ENCODE data around the gene ANO4.

The ANO4 gene

DNA sequence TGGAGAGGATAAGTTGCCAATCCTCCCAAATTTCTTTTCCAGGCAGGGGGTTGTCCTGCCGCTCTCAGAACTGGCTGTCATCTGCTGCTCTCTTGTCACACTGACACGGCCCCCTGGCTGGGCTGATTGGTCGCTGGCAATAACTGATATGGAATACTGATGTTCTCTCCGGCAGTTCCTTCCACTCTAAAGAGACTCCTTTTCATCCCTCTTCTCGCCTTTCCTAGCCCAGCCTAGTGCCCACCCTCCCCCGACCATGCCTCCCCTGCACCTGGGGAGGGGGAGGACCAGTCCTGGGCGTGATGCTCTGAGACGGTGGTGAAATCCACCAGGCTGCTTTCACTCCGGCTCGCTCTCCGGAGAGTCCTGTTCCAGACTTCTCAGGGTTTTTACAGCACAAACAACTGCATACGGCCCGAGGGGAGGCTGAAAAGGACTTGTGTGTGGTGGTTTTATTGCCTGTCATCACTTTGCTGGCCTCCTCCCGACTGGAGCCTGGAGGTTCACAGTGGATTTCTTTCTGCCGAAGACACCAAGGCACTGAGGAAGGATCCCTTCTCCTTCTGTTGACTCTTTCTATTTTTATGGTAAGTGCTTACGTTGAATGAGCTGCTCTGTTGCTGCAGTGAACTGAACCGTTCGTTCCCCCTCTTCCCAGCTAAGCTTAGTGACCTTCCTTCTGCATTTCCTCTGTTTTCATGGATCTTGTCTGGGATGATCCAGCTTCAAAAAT lies at the start of gene ANO4:
TSS of gene ANO4 (plus strand) at position 336 of the 733 bp plus-strand sequence. CDS start 107,010 bp downstream, outside the sequence.
- H3K27ac ChIP-seq = no peak within 1 kb of the TSS
- no peak for TF ChIP-seq ZFX (IDR thresholded peaks at IDR 0.05)
- TF ChIP-seq, protein P1, sequence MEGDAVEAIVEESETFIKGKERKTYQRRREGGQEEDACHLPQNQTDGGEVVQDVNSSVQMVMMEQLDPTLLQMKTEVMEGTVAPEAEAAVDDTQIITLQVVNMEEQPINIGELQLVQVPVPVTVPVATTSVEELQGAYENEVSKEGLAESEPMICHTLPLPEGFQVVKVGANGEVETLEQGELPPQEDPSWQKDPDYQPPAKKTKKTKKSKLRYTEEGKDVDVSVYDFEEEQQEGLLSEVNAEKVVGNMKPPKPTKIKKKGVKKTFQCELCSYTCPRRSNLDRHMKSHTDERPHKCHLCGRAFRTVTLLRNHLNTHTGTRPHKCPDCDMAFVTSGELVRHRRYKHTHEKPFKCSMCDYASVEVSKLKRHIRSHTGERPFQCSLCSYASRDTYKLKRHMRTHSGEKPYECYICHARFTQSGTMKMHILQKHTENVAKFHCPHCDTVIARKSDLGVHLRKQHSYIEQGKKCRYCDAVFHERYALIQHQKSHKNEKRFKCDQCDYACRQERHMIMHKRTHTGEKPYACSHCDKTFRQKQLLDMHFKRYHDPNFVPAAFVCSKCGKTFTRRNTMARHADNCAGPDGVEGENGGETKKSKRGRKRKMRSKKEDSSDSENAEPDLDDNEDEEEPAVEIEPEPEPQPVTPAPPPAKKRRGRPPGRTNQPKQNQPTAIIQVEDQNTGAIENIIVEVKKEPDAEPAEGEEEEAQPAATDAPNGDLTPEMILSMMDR (conservative IDR thresholded peaks at IDR 0.05) = no peak

DNA sequence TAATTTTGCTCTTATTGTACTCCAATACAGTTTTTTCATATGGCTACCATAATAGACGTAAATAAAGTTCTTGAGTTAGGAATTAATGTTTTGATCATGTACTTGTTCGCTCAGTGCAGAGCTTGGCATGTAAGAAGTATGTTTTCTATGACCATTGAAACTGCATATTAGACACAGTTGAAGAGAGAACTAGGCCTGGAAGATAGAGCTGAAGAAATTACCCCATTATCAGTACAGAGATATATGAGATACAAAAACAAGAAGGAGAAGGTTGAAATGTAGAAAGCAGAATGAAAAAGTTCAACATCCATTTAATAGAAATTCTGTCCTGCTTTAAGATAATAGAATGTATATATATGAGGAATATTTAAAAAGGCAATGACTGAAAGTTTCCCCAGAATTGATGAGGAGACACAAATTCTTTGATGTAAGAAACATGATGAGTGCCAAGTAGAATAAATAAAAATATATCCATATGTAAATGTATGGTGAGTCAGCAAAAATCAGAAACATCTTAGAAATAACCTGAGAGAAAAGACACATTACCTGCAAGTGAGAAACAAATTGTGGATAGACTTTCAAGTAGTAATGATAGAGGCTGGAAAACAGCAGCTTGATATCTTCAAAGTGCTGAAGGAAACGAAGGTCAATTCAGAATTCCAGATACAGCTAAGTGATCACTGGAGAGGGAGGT lies 49.1 kb upstream of the ANO4 start:
- TF ChIP-seq, protein P1 (conservative IDR thresholded peaks at IDR 0.05) = no peak
- no peak for TF ChIP-seq ZFX (IDR thresholded peaks at IDR 0.05)
- H3K27ac ChIP-seq = no peak overlapping the region

DNA sequence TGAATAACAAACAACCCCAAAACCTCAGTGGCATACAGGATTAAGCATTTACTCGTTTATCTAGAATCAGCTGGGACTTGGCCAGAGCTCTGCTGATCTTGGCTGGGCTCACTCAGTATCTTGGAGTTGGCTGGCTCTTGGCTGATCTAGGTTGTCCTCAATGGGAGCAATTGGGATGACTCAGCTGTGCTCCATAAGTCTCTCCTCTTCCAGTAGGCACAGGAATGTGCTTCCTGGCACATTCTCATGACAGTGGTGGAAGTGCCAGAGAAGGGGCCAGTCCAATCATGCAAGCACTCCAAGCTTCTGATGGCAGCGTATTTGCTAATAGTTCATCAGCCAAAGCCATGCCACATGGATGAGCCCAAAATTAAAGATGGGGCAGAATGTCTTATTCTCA lies 41.7 kb upstream of the ANO4 start:
- no peak overlapping the region for H3K27ac ChIP-seq
- TF ChIP-seq ZFX (IDR thresholded peaks at IDR 0.05) = no peak
- TF ChIP-seq, protein P1 (conservative IDR thresholded peaks at IDR 0.05) = no peak

DNA sequence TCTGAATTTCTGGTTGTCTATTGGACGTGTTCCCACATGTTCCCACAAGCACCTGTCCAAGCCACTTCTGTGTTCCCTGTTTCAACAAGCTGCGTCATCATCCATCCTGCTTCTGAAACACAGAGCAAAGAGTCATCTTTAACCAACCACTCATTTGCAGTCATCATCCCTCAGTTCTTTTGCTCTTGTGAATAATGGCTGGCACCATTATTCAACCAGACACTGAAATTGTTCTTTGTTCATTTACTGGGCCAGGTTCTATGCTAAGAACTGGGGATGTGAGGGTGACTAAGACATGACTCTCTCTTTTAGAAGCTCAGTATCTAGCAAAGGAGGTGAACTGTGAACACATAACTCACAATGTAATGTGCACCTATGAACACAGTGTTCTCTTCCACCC lies 40.7 kb upstream of the ANO4 start:
- no peak for TF ChIP-seq ZFX (IDR thresholded peaks at IDR 0.05)
- TF ChIP-seq, protein P1 (conservative IDR thresholded peaks at IDR 0.05) = no peak
- no peak overlapping the region for H3K27ac ChIP-seq

DNA sequence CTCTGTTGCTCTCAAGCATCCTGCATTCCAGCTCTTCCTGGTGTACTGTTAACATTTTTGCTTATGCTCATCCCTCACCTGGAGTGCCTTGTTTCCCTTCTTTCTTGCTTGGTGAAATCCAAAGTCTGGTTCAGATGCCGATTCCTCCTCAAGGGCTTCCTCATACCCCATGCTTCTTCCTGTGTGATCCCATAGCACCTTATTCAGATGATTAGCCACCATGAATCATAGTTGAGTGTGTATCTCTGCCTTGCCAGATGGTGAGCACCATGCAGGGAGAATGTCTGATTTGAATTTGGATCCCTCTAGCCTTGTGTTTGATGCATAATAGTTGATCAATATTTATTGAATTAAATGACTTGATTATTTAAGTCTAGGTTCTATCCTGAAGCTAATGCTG lies 39.4 kb upstream of the ANO4 start:
- TF ChIP-seq ZFX (IDR thresholded peaks at IDR 0.05) = no peak
- TF ChIP-seq, protein P1 (conservative IDR thresholded peaks at IDR 0.05) = no peak
- no peak overlapping the region for H3K27ac ChIP-seq

DNA sequence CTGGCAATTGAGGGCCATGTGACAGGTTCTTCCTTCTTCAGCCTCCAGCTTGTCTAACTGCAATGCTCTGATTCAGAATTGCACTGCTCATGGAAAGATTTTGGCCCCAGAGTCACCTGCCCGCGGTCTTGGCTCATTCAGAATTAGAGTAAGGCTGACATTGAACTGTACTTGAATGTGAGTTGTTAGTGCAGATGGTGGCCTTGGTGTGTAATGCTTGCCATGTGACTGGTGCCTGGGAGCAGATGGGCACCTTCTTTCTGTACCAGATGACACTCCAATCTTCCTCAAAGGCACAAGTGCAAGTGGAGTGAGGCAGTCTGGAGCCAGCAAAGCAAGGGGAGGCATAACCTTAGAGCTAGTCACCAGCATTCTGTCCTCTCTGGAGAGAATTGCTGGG lies 36.5 kb upstream of the ANO4 start:
- TF ChIP-seq, protein P1 (conservative IDR thresholded peaks at IDR 0.05) = no peak
- no peak for TF ChIP-seq ZFX (IDR thresholded peaks at IDR 0.05)
- no peak overlapping the region for H3K27ac ChIP-seq

DNA sequence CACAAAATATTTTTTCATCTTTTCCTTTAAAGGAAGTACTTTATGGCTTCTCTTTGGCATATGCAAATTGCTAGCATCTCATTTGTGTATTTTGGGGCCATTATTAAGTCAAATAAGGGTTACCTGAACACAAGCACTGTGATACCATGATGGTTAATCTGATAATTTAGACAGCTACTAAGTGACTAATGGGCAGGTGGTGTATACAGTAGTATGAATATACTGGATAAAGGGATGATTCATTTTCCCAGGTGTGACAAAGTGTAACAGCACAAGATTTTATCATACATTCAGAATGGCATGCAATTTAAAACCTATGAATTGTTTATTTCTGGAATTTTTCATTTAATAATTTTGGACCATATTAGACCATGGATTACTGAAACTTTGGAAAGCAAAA lies 27.2 kb upstream of the ANO4 start:
- TF ChIP-seq, protein P1 (conservative IDR thresholded peaks at IDR 0.05) = no peak
- no peak for TF ChIP-seq ZFX (IDR thresholded peaks at IDR 0.05)
- H3K27ac ChIP-seq = no peak overlapping the region
